ENCODE results near the gene PIAS4.

PIAS4 gene

DNA sequence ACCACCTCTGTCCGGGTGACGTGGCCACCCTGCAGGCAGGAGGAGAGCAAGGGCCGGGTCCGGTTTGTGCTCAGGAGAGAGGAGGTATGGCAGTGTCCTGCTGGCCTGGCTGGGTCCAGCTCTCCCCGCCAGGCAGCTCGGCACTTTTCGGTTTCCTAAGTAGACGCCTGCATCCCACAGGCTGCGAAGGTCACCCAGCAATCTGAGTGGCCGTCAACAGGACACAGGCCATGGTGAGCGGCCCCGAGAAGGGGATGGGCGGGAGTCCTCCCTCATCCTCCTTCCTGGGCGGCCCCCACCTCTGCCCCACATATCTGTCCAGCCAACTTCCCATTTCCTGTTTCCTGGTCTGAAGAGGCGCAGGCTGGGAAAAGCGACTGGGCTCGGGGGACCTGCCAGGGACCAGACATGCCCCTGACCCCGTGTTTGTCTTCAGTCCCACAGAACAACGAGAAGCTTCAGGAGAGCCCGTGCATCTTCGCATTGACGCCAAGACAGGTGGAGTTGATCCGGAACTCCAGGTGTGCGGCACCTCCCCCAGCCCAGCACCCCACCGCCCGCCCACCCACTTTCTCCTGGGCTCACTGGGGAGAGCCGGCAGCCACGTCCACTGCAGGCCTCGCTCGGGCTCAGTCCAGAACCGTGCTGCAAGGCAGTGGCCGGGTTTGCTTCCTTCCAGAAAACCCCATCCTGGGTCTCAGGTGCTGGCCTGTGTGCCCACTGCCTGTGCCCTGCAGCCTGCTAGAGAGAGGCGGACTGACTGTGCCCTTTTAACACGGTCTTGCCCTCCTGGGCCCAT, 16.3 kb downstream of the PIAS4 start:
- DNase-seq: no peak

DNA sequence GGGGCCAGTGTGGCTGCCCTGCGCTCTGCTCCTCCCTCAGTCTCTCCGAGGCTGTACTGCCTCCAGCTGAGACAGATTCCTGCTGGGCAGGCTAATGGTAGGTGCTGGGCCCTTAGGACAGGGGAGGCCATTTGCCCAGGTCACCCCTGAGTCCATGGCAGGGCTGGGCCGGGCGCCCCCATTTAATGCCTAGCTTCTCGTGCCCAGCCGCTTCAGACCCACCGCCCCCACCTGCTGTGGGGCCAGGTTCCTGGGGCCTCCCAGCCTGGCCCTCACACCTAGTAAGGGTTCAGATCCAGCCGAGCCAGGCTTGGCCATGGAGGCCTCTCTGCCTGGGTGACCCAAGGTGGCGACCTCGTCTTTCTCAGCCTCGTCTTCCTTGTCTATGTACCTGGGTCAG, 17.8 kb downstream of the PIAS4 start:
- DNase-seq: no peak

DNA sequence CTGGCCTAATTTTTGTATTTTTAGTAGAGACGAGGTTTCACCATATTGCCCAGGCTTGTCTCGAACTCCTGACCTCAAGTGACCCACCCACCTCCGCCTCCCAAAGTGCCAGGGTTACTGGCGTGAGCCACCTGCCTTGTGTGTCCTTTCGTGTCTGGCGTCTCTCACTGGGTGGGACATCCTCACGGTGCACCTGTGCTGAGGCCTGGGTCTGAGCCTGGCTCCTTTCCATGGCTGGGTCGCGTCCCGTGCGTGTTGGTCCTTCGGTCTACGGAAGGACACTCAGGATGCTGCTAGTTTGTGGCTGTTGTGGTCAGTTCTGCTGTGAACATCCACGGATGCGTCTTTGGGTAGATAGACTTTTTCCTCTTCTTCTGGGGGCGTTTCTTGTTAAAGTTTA, 19.6 kb downstream of the PIAS4 start:
- DNase-seq: no peak

GRCh38 chr19:4028334-4029246, 21.1 kb downstream of the PIAS4 start:
- no peak for DNase-seq

- no peak for DNase-seq
These were observed 21.7 kb downstream of the PIAS4 start for GRCh38 chr19:4029247-4029614.

- no peak for DNase-seq
These were observed 23.0 kb downstream of the PIAS4 start for GRCh38 chr19:4030552-4030951.

DNA sequence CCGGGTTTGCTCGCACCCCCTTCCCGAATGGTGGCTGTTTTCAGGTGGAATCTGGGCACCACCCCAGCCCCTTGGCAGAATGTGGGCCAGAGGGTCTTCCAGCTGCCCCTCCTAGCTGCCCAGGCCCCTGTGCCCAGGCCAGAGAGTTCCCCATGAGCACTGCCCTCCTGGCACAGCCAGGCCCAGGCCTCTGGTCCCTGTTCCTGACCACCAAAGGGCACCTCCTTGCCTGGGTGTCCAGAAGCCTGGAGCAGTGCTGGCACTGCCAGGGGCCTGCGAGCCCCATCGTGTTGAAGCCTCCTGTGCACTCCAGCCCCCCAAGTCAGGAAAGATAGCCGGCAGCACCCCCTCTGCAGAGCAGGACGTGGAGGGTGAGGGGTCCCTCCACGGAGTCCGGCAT, 23.4 kb downstream of the PIAS4 start:
- no peak for DNase-seq

DNA sequence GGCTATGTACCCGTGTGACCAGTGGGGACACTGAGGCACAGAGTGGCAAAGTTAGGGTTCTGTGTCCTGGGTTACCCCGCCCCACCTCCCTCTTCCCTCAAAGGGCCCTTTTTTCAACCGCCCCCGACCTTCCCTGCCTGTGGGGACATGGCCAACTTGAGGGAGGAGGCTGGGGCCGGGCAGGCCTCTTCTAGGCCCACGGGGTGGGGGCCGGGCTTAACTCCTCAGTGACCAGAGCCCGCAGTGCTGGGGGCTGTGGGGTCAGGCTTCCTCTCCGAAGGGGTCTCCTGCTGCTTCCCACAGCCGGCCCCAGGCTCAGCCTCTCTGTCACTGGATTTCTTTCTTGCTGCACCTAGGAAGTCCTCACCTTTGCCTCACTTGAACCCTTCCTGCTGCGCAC, 23.9 kb downstream of the PIAS4 start:
- DNase-seq: no peak

DNA sequence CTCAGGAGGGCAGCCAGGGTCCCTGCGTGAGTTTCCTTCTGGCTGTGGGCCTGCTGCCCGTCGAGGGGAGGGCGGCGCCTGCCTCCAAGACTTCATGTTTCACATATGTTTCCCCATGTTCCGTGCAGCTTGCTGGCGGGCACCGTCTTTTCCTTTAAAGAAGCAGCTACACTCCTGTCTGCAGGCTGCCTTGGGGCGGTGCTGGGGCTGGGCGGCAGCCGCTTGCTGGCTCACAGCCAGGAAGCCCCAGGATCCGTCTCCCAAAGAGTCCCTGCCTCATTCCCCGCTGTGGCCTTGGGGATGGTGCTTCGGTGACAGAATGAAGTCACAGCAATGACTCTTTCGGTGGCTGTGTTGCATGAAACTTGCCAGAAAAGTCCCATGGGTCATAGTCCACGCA, 24.9 kb downstream of the PIAS4 start:
- DNase-seq: no peak

GRCh38 chr19:4033028-4033956, 25.8 kb downstream of the PIAS4 start:
- DNase-seq: no peak

GRCh38 chr19:4034048-4035017, 26.8 kb downstream of the PIAS4 start:
- no peak for DNase-seq

GRCh38 chr19:4035018-4035566, 27.6 kb downstream of the PIAS4 start:
- DNase-seq: no peak

DNA sequence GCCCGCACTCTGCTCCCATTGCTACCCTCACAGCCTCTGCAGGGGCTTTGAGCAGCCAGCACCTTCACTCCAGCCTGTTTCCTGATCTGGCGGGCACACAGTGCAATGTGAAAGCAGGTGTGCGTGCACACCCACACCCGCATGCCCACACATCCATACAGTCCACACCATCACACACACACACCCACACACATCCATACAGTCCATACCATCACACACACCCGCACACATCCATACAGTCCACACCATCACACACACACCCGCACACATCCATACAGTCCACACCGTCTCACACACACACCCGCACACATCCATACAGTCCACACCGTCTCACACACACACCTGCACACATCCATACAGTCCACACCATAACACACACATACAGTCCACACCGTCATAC, 28.0 kb downstream of the PIAS4 start:
- no peak for DNase-seq

GRCh38 chr19:4036576-4037300, 29.2 kb downstream of the PIAS4 start:
- no peak for DNase-seq

GRCh38 chr19:4037301-4037949, 29.9 kb downstream of the PIAS4 start:
- no peak for DNase-seq

GRCh38 chr19:4038057-4038456, 30.5 kb downstream of the PIAS4 start:
- no peak for DNase-seq

DNA sequence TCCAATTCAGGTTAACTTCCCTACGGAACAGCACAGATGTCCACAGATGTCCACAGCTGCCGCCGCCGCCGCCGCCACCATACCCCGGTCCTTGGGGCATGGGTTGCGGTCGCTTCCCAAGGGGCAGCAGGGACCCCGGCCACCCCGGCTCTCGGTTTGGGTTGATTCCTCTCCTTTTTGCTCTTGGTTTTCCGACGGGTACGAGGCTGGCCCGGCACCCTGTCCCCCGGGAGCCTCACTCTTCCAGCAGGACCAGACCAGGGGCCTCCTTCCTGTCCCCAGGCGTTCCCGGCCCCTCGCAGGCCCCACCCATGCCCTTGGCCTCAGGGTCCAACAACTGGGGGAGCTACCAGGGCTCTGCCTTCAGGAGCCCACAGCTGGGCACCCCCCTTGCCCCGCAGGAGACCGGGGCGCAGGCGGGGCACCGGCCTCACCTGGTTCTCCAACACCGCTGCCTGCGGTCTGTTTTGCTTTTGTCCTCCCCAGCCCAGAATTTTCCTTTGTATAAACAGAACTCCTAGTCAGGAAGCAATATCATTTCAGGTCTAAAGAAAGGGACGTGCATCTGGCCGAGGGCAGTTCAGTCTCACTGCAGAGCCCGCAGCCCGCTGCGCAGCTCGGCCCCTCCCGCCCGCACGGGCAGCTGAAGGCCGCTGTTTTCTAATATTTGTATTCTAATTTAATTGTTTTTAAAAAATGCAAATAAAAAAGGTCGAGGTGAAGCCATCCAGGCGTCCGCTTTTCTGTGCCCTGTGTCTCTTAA, 31.3 kb downstream of the PIAS4 start:
- DNase-seq: no peak

GRCh38 chr19:4042064-4042730, 34.7 kb downstream of the PIAS4 start:
- no peak for DNase-seq

DNA sequence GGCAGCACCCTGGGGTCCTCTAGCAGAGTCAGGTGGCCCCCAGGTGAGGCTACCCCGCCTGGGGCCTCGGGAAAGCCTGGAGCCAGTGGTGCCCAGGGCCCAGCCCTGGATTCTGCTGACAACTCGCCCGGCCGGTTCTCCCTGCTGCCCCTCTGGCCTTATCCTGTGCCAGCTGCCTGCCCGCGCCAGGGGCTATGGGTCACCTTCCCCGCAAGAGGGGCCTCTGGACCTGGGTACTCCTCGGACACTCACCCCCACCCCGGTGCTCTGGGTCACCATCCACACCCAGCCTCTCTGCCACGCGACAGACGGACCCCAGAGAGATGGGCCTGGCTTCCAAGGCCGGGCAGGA, 35.2 kb downstream of the PIAS4 start:
- DNase-seq: no peak
